ENCODE results near the gene SCIMP.
"Not testable (repeated sequence)": the region's sequence is repeated elsewhere in the genome, so short reads cannot be mapped to it uniquely, and the experiment has no call there.

Gene SCIMP

GRCh38 chr17:5236938-5237540, 2.4 kb upstream of the SCIMP start:
- DNase-seq, result no peak

GRCh38 chr17:5233492-5233891, 1.2 kb downstream of the SCIMP start:
- DNase-seq, result not testable (repeated sequence)

- DNase-seq, result no peak
These were observed 7.5 kb downstream of the SCIMP start for GRCh38 chr17:5226940-5227878.

GRCh38 chr17:5225668-5226457, 8.8 kb downstream of the SCIMP start:
- DNase-seq, result no peak

- DNase-seq, result not testable (repeated sequence)
These were observed 12.7 kb downstream of the SCIMP start for GRCh38 chr17:5221912-5222311.

- DNase-seq, result no peak
These were observed 14.6 kb downstream of the SCIMP start for GRCh38 chr17:5220074-5220473.

- DNase-seq, result no peak
These were observed 15.1 kb downstream of the SCIMP start for GRCh38 chr17:5219536-5219935.

- not testable (repeated sequence) for DNase-seq
These were observed 17.1 kb downstream of the SCIMP start for GRCh38 chr17:5217562-5217961.

GRCh38 chr17:5211458-5211857, 23.2 kb downstream of the SCIMP start:
- DNase-seq, result no peak

- DNase-seq, result no peak
These were observed 23.9 kb downstream of the SCIMP start for GRCh38 chr17:5210614-5211252.

- no peak for DNase-seq
These were observed 24.6 kb downstream of the SCIMP start for GRCh38 chr17:5210091-5210490.

- DNase-seq, result no peak
These were observed 25.3 kb downstream of the SCIMP start for GRCh38 chr17:5209396-5209795.

- DNase-seq, result no peak
These were observed 30.8 kb downstream of the SCIMP start for GRCh38 chr17:5203908-5204294.

- DNase-seq, result no peak
These were observed 31.3 kb downstream of the SCIMP start for GRCh38 chr17:5203178-5203907.

- DNase-seq, result no peak
These were observed 33.6 kb downstream of the SCIMP start for GRCh38 chr17:5201011-5201410.

- DNase-seq, result no peak
These were observed 34.3 kb downstream of the SCIMP start for GRCh38 chr17:5200360-5200759.

GRCh38 chr17:5198472-5198871, 36.2 kb downstream of the SCIMP start:
- no peak for DNase-seq

- DNase-seq, result no peak
These were observed 40.3 kb downstream of the SCIMP start for GRCh38 chr17:5194346-5194745.

- peak; percentile 62 for DNase-seq
These were observed 42.9 kb downstream of the SCIMP start, which contains the start of gene ZNF594 for GRCh38 chr17:5191541-5192417. Gene ZNF594, minus strand, starts transcription at chr17:5191868. Its CDS starts 7,612 bp downstream, at chr17:5184256.

- DNase-seq, result no peak
These were observed 50.4 kb downstream of the SCIMP start for GRCh38 chr17:5184288-5184687.

- no peak for DNase-seq
These were observed 51.3 kb downstream of the SCIMP start for GRCh38 chr17:5183410-5183793.
